ENCODE measurements around the gene AIFM2. TPM values are rescaled to one million over a fixed set of nuclear protein-coding genes. Genes with fewer than 3 reads are reported as not detected.

The AIFM2 gene
- polyA plus RNA-seq, 1 of the 3 experiments (the other 2 are of a cell fraction): 9.5 TPM

DNA sequence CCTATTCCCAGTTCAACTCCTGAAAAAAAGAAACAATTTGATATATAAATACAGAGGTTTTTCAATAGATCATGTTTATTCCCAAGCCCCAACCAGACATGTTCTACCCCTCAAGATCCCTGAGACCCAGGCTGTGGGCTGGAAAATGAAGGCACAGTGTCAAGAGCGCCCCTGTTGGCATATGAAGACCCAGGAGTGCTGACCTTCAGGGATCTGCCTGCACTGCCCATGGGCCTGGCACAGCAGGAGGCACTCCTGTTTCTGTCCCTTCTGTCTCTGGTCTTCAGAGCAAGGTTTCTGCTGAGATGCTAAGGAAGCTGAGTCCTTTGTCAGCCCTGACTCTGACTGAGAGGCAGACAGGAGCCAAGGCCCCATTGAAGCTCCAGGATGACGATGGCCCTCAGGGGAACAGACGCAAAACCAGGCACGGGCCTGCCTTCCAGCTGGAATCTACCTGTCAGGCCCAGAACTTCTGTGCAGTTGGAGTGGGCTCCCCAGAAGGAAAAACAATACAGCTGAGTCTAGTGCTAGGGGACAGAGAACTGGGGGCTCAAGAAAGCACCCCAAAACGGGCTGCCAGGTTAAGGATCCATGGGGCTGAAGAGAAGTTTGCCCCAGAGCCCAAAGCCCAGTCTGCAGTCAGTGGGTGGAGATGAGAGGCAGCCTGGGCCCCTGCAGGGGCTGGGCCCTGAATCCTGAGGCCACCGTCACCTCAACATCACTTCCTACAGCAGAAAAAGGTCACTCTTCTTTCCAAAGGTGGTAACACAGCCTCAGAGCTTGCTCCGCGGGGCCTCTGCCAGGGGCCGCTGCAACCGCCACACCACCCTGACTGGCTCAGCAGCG lies 6.7 kb upstream of the AIFM2 start:
- no peak for DNase-seq
- no peaks in the 10 kb centered on the region for H3K9me2 ChIP-seq
- TF ChIP-seq, protein P1, sequence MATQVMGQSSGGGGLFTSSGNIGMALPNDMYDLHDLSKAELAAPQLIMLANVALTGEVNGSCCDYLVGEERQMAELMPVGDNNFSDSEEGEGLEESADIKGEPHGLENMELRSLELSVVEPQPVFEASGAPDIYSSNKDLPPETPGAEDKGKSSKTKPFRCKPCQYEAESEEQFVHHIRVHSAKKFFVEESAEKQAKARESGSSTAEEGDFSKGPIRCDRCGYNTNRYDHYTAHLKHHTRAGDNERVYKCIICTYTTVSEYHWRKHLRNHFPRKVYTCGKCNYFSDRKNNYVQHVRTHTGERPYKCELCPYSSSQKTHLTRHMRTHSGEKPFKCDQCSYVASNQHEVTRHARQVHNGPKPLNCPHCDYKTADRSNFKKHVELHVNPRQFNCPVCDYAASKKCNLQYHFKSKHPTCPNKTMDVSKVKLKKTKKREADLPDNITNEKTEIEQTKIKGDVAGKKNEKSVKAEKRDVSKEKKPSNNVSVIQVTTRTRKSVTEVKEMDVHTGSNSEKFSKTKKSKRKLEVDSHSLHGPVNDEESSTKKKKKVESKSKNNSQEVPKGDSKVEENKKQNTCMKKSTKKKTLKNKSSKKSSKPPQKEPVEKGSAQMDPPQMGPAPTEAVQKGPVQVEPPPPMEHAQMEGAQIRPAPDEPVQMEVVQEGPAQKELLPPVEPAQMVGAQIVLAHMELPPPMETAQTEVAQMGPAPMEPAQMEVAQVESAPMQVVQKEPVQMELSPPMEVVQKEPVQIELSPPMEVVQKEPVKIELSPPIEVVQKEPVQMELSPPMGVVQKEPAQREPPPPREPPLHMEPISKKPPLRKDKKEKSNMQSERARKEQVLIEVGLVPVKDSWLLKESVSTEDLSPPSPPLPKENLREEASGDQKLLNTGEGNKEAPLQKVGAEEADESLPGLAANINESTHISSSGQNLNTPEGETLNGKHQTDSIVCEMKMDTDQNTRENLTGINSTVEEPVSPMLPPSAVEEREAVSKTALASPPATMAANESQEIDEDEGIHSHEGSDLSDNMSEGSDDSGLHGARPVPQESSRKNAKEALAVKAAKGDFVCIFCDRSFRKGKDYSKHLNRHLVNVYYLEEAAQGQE (IDR thresholded peaks at IDR 0.05; ENCODE audit: low read depth, low read length): no peak
- no peak for TF ChIP-seq SIN3A (IDR thresholded peaks at IDR 0.05; ENCODE audit: borderline replicate concordance, low read depth, low read length)
- TF ChIP-seq, protein P2, sequence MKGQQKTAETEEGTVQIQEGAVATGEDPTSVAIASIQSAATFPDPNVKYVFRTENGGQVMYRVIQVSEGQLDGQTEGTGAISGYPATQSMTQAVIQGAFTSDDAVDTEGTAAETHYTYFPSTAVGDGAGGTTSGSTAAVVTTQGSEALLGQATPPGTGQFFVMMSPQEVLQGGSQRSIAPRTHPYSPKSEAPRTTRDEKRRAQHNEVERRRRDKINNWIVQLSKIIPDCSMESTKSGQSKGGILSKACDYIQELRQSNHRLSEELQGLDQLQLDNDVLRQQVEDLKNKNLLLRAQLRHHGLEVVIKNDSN (IDR thresholded peaks at IDR 0.05; ENCODE audit: borderline replicate concordance, low read depth): no peak
- no peak for TF ChIP-seq MXI1 (IDR thresholded peaks at IDR 0.05; ENCODE audit: low read depth, low read length)
- TF ChIP-seq, protein P3, sequence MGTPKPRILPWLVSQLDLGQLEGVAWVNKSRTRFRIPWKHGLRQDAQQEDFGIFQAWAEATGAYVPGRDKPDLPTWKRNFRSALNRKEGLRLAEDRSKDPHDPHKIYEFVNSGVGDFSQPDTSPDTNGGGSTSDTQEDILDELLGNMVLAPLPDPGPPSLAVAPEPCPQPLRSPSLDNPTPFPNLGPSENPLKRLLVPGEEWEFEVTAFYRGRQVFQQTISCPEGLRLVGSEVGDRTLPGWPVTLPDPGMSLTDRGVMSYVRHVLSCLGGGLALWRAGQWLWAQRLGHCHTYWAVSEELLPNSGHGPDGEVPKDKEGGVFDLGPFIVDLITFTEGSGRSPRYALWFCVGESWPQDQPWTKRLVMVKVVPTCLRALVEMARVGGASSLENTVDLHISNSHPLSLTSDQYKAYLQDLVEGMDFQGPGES (IDR thresholded peaks at IDR 0.05; ENCODE audit: low read depth, low read length): no peak
- TF ChIP-seq JUND (IDR thresholded peaks at IDR 0.05): no peak
- TF ChIP-seq, protein P4, sequence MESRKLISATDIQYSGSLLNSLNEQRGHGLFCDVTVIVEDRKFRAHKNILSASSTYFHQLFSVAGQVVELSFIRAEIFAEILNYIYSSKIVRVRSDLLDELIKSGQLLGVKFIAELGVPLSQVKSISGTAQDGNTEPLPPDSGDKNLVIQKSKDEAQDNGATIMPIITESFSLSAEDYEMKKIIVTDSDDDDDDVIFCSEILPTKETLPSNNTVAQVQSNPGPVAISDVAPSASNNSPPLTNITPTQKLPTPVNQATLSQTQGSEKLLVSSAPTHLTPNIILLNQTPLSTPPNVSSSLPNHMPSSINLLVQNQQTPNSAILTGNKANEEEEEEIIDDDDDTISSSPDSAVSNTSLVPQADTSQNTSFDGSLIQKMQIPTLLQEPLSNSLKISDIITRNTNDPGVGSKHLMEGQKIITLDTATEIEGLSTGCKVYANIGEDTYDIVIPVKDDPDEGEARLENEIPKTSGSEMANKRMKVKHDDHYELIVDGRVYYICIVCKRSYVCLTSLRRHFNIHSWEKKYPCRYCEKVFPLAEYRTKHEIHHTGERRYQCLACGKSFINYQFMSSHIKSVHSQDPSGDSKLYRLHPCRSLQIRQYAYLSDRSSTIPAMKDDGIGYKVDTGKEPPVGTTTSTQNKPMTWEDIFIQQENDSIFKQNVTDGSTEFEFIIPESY (IDR thresholded peaks at IDR 0.05; ENCODE audit: borderline replicate concordance, low read depth): no peak
- TF ChIP-seq RCOR1 (IDR thresholded peaks at IDR 0.05; ENCODE audit: low read length): no peak
- no peak for TF ChIP-seq FOXM1 (IDR thresholded peaks at IDR 0.05; ENCODE audit: low read depth)
- H3K4me1 ChIP-seq (ENCODE audit: control insufficient read depth in 1 of 2, insufficient read depth in 2 of 2, low read depth in 1 of 2, low read length in 1 of 2): peaks cover 0 to 9% of the 10 kb centered on the region in 2 experiments; a peak in 1 of 4 replicates
- no peak overlapping the region for H3K4me2 ChIP-seq
- WGBS (ENCODE audit: low lambda C conversion rate): 85% methylated on average over 6 of the region's 11 CpGs
- H3K4me3 ChIP-seq (ENCODE audit: low read depth in 2 of 2, low read length in 1 of 2): no peak overlapping the region
- peaks cover 12% of the 10 kb centered on the region; the same call in 1 of the 2 replicates for H3K79me2 ChIP-seq (ENCODE audit: insufficient read depth)
- H4K20me1 ChIP-seq (ENCODE audit: insufficient read depth): no peaks in the 10 kb centered on the region
- no peak overlapping the region for H2AFZ ChIP-seq (ENCODE audit: low read depth)
- H3K9ac ChIP-seq: no peak overlapping the region
- H3K9me3 ChIP-seq: no peaks in the 10 kb centered on the region
- peaks cover 4% of the 10 kb centered on the region for H3F3A ChIP-seq (replicated peaks; ENCODE audit: insufficient read depth)
- H3K36me3 ChIP-seq (replicated peaks in 1 of 2; ENCODE audit: control insufficient read depth in 1 of 2, insufficient read depth in 2 of 2, low read length in 1 of 2): peaks cover 3 to 6% of the 10 kb centered on the region in 2 experiments
- H3K27me3 ChIP-seq (ENCODE audit: insufficient read depth): no peaks in the 10 kb centered on the region
- POLR2A ChIA-PET: no interaction called here
- CTCF ChIA-PET: interaction anchor here (0.6 to 10.8 kb wide), 2 partner anchors 23 to 679 kb away, joined by 3 to 157 read pairs; no protein-coding TSS in a partner anchor
- H3K27ac ChIP-seq (ENCODE audit: low read depth in 2 of 2, low read length in 1 of 2): no peak overlapping the region
